Subcutaneous adipose tissue (tissue), 4 donors: ENCODE results near the gene TBL3. TPM values are rescaled to one million over a fixed set of nuclear protein-coding genes. Genes with fewer than 3 reads are reported as not detected.

ENCODE experiments used
- CTCF ChIP-seq: fragments of 450-650 bp; IDR thresholded peaks from one replicate; pipeline ENCODE4 v1.5.1; 2016; ENCODE audit warnings: low read depth, mild to moderate bottlenecking, control low read depth, antibody characterized with exemption, moderate library complexity
- total RNA-seq, 4 donors: library from RNA; depleted of rRNA; stranded (reverse); fragments of >200 nt; gene quantifications; one replicate each; pipeline ENCODE4 v1.1.0, GENCODE V29; 2016

The TBL3 gene
- total RNA-seq, 4 donors from 2014 or later, result 20.9 to 30.6 (median 26.6) TPM

GRCh38 chr16:1984347-1985225 is 12.7 kb downstream of the TBL3 start:
- no peak for TF ChIP-seq CTCF

- no peak for TF ChIP-seq CTCF
Measured at GRCh38 chr16:1985466-1986150, 13.8 kb downstream of the TBL3 start.

GRCh38 chr16:1987198-1987597 is 15.3 kb downstream of the TBL3 start:
- TF ChIP-seq CTCF, result no peak

- TF ChIP-seq CTCF, result no peak
Measured at GRCh38 chr16:1989209-1990100, 17.6 kb downstream of the TBL3 start, which contains the start of gene SYNGR3. TSS of gene SYNGR3 (plus strand) at chr16:1989970. CDS start at chr16:1990103, 133 bp downstream.

GRCh38 chr16:1990101-1990350 is 18.2 kb downstream of the TBL3 start:
- no peak for TF ChIP-seq CTCF

GRCh38 chr16:1990351-1991134 is 18.7 kb downstream of the TBL3 start:
- no peak for TF ChIP-seq CTCF
